Activated gamma-delta T cell (primary cell): ENCODE results near the gene LCE5A.
"Not testable (repeated sequence)": the region's sequence is repeated elsewhere in the genome, so short reads cannot be mapped to it uniquely, and the experiment has no call there.

Source experiments
- DNase-seq: peaks from one replicate; lab custom pipeline; 2025; lab: John Stamatoyannopoulos, UW
- total RNA-seq, 2 donors: gene quantifications; one replicate each; lab custom pipeline; 2026; lab: John Stamatoyannopoulos, UW

LCE5A gene
- 0 to 0.04 reads per million in 2 donors for total RNA-seq

- no peak for DNase-seq
These were observed at the start of gene LCE5A for GRCh38 chr1:152510503-152510902. TSS of gene LCE5A (plus strand) at chr1:152510803. CDS start at chr1:152511535, 732 bp downstream.

GRCh38 chr1:152461544-152461943 lies 49.1 kb upstream of the LCE5A start:
- no peak for DNase-seq

GRCh38 chr1:152462636-152463035 lies 48.0 kb upstream of the LCE5A start:
- no peak for DNase-seq

GRCh38 chr1:152466217-152466616 lies 44.4 kb upstream of the LCE5A start:
- DNase-seq = no peak

GRCh38 chr1:152473887-152474537 lies 36.6 kb upstream of the LCE5A start:
- no peak for DNase-seq

GRCh38 chr1:152479792-152480595 lies 30.6 kb upstream of the LCE5A start:
- no peak for DNase-seq

GRCh38 chr1:152481869-152482664 lies 28.5 kb upstream of the LCE5A start:
- DNase-seq = no peak

GRCh38 chr1:152486400-152487006 lies 24.1 kb upstream of the LCE5A start:
- no peak for DNase-seq

- no peak for DNase-seq
These were observed 22.7 kb upstream of the LCE5A start for GRCh38 chr1:152487871-152488270.

GRCh38 chr1:152491537-152491936 lies 19.1 kb upstream of the LCE5A start:
- DNase-seq = not testable (repeated sequence)

- DNase-seq = no peak
These were observed 15.4 kb upstream of the LCE5A start for GRCh38 chr1:152495066-152495675.

- DNase-seq = no peak
These were observed 13.3 kb upstream of the LCE5A start for GRCh38 chr1:152497273-152497672.

- no peak for DNase-seq
These were observed 8.9 kb upstream of the LCE5A start for GRCh38 chr1:152501704-152502103.

GRCh38 chr1:152502496-152503180 lies 8.0 kb upstream of the LCE5A start:
- DNase-seq = no peak

GRCh38 chr1:152505083-152505482 lies 5.5 kb upstream of the LCE5A start:
- DNase-seq = no peak

GRCh38 chr1:152506899-152507498 lies 3.6 kb upstream of the LCE5A start:
- no peak for DNase-seq

GRCh38 chr1:152511596-152511995 lies 993 bp downstream of the LCE5A start:
- DNase-seq = no peak

- DNase-seq = no peak
These were observed 2.5 kb downstream of the LCE5A start for GRCh38 chr1:152513081-152513480.

- no peak for DNase-seq
These were observed 4.3 kb downstream of the LCE5A start for GRCh38 chr1:152514715-152515433.

- no peak for DNase-seq
These were observed 4.8 kb downstream of the LCE5A start for GRCh38 chr1:152515434-152515783.
